GM18873 (cell line): ENCODE measurements around the gene LRFN4.

Experiments used
- ATAC-seq: cut with Tn5 transposase; IDR thresholded peaks from one replicate; pipeline ENCODE4 v1.9.1; 2021; ENCODE audit warnings: mild to moderate bottlenecking, moderate library complexity, moderate number of reproducible peaks; ENCODE audit not compliant: unreplicated experiment, low FRiP score

LRFN4 gene

GRCh38 chr11:66844496-66845142, 12.2 kb upstream of the LRFN4 start:
- ATAC-seq, result no peak

- ATAC-seq, result no peak
Measured at GRCh38 chr11:66845143-66845875, 11.6 kb upstream of the LRFN4 start.

GRCh38 chr11:66845876-66846212, 11.0 kb upstream of the LRFN4 start:
- no peak for ATAC-seq

- ATAC-seq, result no peak
Measured at GRCh38 chr11:66846671-66847091, 10.2 kb upstream of the LRFN4 start.

- no peak for ATAC-seq
Measured at GRCh38 chr11:66847461-66848232, 9.2 kb upstream of the LRFN4 start.

GRCh38 chr11:66848671-66849500, 8.0 kb upstream of the LRFN4 start:
- ATAC-seq, result no peak

GRCh38 chr11:66849501-66850234, 7.2 kb upstream of the LRFN4 start:
- ATAC-seq, result no peak

- no peak for ATAC-seq
Measured at GRCh38 chr11:66850235-66850587, 6.7 kb upstream of the LRFN4 start.

- ATAC-seq, result no peak
Measured at GRCh38 chr11:66850588-66851238, 6.2 kb upstream of the LRFN4 start.

- ATAC-seq, result no peak
Measured at GRCh38 chr11:66851239-66851596, 5.6 kb upstream of the LRFN4 start.

GRCh38 chr11:66851698-66852465, 5.0 kb upstream of the LRFN4 start:
- no peak for ATAC-seq

- ATAC-seq, result no peak
Measured at GRCh38 chr11:66852466-66853241, 4.2 kb upstream of the LRFN4 start.

- ATAC-seq, result no peak
Measured at GRCh38 chr11:66853242-66854229, 3.3 kb upstream of the LRFN4 start.

GRCh38 chr11:66854231-66854661, 2.6 kb upstream of the LRFN4 start:
- ATAC-seq, result no peak

GRCh38 chr11:66854729-66855211, 2.1 kb upstream of the LRFN4 start:
- no peak for ATAC-seq

- ATAC-seq, result no peak
Measured at GRCh38 chr11:66855574-66856495, 1.0 kb upstream of the LRFN4 start.
